Spleen (tissue), 7 donors: ENCODE results near the gene SLC26A6.

Experiments used
- POLR2A ChIP-seq, 3 donors: fragments of 450-650 bp; IDR thresholded peaks; one replicate each; pipeline ENCODE4 v1.5.1; 2017; ENCODE audit warnings: antibody characterized with exemption in 3 of 3, mild to moderate bottlenecking in 1 of 3
- POLR2AphosphoS5 ChIP-seq, 3 donors: sonication (generic); formaldehyde crosslinking; IDR thresholded peaks; one replicate each; pipeline ENCODE4 v1.5.1; 2017; ENCODE audit warnings: antibody characterized with exemption in 3 of 3
- TF ChIP-seq, protein P1 (sequence below), 11 experiments: fragments of 200-600 bp in 7 of 11; fragments of 450-650 bp in 4 of 11; sonication (generic) in 4 of 11; IDR thresholded peaks in 8 of 11; conservative IDR thresholded peaks in 3 of 11; 1 replicate in 7 of 11; 2 replicates in 4 of 11; pipeline versions ENCODE4 v1.4.0 to v1.8.0; 2016 to 2021; ENCODE audit warnings: antibody characterized with exemption in 11 of 11, inconsistent platforms in 4 of 11, mild to moderate bottlenecking in 1 of 11
- donor health status: DM: no; HTN: no; CAD: no; lungs with moderate emphysema.
- donor health status: DM: no; HTN: no; CAD: no.
- donor health status: DM: no; HTN: no; CAD: no.

DNA sequence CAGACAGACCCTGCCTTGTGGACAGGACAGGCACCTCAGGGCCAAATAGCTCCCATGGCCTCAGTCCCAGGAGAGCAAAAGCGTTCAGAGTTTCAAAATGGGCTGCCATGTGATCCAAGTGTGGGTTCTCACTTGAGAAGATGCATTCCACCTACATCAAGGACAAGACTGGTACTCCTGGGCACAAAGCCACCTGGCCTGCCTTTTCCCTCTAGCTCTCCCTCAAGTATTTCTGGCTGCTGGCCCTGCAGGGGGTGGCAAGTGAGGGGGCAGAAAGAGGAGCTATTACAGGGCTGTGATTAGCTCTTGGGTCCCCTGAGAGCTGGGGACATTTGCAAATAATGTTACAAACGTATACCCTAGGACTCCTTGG lies 33.7 kb downstream of the SLC26A6 start:
- TF ChIP-seq, protein P1, sequence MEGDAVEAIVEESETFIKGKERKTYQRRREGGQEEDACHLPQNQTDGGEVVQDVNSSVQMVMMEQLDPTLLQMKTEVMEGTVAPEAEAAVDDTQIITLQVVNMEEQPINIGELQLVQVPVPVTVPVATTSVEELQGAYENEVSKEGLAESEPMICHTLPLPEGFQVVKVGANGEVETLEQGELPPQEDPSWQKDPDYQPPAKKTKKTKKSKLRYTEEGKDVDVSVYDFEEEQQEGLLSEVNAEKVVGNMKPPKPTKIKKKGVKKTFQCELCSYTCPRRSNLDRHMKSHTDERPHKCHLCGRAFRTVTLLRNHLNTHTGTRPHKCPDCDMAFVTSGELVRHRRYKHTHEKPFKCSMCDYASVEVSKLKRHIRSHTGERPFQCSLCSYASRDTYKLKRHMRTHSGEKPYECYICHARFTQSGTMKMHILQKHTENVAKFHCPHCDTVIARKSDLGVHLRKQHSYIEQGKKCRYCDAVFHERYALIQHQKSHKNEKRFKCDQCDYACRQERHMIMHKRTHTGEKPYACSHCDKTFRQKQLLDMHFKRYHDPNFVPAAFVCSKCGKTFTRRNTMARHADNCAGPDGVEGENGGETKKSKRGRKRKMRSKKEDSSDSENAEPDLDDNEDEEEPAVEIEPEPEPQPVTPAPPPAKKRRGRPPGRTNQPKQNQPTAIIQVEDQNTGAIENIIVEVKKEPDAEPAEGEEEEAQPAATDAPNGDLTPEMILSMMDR (IDR thresholded peaks at IDR 0.05 in 8 of 11, conservative IDR thresholded peaks at IDR 0.05 in 3 of 11): no peak
- TF ChIP-seq POLR2A (IDR thresholded peaks at IDR 0.05) (no peak), POLR2AphosphoS5 (IDR thresholded peaks at IDR 0.05) (no peak)
